Measurements from ENCODE around the gene ZNF280C.
"Not testable (repeated sequence)": the region's sequence is repeated elsewhere in the genome, so short reads cannot be mapped to it uniquely, and the experiment has no call there.

Gene ZNF280C

GRCh38 chrX:130251671-130252070 is 17.0 kb downstream of the ZNF280C start:
- no peak overlapping the region for H3K27ac ChIP-seq
- no peak for TF ChIP-seq CTCF (conservative IDR thresholded peaks at IDR 0.05)
- no peak for TF ChIP-seq ZFX (IDR thresholded peaks at IDR 0.05)

- TF ChIP-seq CTCF (conservative IDR thresholded peaks at IDR 0.05) (no peak), ZFX (IDR thresholded peaks at IDR 0.05) (no peak)
- no peak overlapping the region for H3K27ac ChIP-seq
Measured at GRCh38 chrX:130247996-130248395, 20.7 kb downstream of the ZNF280C start.

GRCh38 chrX:130246084-130246483 is 22.6 kb downstream of the ZNF280C start:
- TF ChIP-seq CTCF (conservative IDR thresholded peaks at IDR 0.05) (no peak), ZFX (IDR thresholded peaks at IDR 0.05) (no peak)
- H3K27ac ChIP-seq: no peak overlapping the region

GRCh38 chrX:130245441-130245840 is 23.3 kb downstream of the ZNF280C start:
- TF ChIP-seq ZFX (IDR thresholded peaks at IDR 0.05): no peak
- H3K27ac ChIP-seq: no peak overlapping the region

GRCh38 chrX:130231184-130231583 is 37.5 kb downstream of the ZNF280C start:
- not testable (repeated sequence) for H3K27ac ChIP-seq

- no peak overlapping the region for H3K27ac ChIP-seq
- TF ChIP-seq ZFX (IDR thresholded peaks at IDR 0.05): no peak
- TF ChIP-seq CTCF (conservative IDR thresholded peaks at IDR 0.05): no peak
Measured at GRCh38 chrX:130228871-130229270, 39.8 kb downstream of the ZNF280C start.

- H3K27ac ChIP-seq: no peak overlapping the region
- TF ChIP-seq ZFX (IDR thresholded peaks at IDR 0.05): no peak
Measured at GRCh38 chrX:130224810-130225209, 43.9 kb downstream of the ZNF280C start.

GRCh38 chrX:130216320-130216719 is 52.4 kb downstream of the ZNF280C start:
- H3K27ac ChIP-seq: no peak overlapping the region
- TF ChIP-seq ZFX (IDR thresholded peaks at IDR 0.05) (no peak), CTCF (conservative IDR thresholded peaks at IDR 0.05) (no peak)

GRCh38 chrX:130213376-130213775 is 55.3 kb downstream of the ZNF280C start:
- no peak overlapping the region for H3K27ac ChIP-seq
- TF ChIP-seq CTCF (conservative IDR thresholded peaks at IDR 0.05): no peak
- TF ChIP-seq ZFX (IDR thresholded peaks at IDR 0.05): no peak
